CD4-positive, alpha-beta T cell treated with Interleukin-4 for 4 hours (primary cell): Measurements from ENCODE around the gene TPSAB1.

ENCODE experiments used
- DNase-seq: peaks from one replicate; pipeline ENCODE4 v3.0.0-alpha.2; 2020

Gene TPSAB1

DNA sequence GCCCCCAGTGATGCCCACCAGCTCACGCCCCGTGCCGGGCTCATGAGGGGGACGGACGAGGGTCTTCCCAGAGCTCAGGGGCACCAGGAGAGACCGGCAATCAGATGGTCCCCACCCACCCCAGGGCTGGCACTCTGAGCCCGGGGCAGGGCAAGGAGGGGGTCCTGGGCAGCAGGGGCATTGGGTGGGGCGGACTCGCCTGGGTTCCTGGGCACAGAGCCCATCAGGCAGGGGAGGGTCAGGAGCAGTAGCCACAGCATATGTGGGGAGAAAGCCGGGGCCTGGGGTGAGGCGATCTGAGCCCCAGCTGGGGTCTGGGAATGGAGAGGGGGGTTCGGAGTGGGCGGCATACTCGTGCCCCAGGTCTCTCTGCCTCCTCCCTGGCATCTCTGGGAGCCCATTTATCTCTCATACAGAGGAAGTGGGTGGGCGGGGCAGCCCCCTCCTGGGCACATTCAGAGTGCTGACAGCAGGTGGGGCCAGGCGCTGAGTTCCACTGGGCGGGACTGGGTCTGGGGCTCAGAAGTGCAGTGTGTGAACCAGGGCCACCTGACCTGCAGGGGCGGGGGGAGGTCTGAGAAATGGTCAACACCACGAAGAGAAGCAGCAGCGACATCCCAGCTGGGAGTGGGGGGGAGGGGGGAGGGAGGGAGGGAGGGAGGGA, 48.4 kb downstream of the TPSAB1 start:
- DNase-seq: no peak

DNA sequence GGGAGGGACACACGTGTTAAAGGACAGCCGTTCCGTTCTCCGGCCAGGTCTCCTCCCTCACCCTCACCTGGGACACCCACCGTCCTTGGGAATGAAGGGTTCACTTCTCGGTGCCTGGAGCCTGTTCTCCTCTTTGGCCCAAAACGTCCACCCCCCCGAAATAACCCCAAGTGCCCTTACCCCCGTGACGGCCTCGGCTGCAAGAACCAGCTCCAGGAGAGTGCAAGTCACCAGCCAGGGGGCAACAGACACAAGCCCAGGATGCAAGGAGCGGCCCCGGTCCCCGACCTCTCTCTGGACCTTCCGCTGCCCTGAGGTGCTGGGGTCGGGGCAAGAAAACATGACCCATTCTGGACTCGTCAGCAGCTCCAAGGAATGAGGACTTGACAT, 49.0 kb downstream of the TPSAB1 start:
- no peak for DNase-seq

DNA sequence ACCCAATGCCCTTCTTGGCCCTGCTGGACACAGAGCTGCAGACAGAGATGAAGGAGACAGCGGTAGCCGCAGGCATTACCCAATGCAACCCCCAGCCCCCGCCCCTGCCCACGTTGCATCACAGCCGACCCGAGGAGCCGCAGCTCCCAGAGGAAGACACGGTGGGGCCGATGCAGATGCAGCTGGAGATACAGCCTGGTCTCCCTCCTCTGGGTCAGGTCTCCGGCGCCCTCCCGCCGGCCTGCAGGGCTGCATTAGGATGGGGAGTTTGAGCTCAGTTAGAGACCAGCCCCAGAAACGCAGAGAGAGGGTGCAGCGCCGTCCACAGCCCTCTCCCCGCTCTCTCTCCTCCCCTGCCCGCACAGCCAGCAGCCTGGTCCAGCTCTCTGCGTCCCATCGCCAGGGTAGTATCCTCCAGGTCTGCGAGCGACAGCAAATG, 49.6 kb downstream of the TPSAB1 start:
- no peak for DNase-seq

DNA sequence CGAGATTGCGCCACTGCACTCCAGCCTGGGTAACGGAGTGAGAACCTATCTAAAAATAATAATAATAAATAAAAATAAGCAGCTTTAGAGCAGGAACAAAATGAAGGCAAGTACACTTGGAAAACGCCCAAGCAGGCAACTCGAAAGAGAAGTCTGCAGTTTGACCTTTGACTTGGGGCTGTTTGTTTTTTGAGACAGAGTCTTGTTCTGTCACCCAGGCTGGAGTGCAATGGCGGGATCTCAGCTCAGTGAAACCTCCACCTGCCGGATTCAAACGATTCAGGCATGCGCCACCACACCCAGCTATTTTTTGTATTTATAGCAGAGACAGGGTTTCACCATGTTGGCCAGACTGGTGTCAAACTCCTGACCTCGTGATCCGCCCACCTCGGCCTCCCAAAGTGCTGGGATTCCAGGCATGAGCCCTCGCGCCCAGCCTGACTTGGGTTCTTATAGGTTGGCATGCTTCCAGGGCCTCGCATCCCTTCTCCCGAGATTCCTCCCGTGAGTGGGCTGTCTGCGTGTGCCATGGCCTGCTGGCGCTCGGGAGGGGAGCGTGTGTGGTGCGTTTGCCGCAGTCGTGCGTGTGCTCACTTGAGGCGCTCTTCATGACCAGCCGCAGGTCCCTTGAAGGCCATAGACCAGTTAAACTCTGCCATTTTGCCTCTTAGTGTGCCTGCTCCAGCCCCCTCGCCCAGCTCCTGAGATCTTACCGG, 50.5 kb downstream of the TPSAB1 start:
- no peak for DNase-seq

DNA sequence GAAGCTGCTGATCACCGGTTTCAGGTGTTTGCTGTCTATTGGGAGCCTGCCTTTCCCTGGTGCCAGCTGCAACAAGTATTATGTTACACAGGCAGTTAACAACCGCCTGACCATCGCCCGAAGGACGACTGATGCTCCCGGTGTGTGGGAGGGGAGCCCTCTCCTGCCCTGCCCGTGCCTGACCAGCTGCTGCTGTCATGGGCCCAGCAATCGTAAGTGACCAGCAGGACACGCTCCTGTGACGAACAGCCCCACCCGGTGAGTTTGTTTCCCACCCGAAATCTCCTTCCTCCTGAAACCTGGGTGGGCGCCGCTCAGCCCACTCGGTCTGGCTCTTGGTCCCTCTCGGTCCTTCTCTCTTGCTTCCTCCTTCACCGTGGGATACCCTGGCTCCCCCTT, 51.1 kb downstream of the TPSAB1 start:
- no peak for DNase-seq
